Uterus (tissue), 4 donors: Measurements from ENCODE around the gene ASPDH. TPM values are rescaled to one million over a fixed set of nuclear protein-coding genes. Genes with fewer than 3 reads are reported as not detected.

ENCODE experiments used
- DNase-seq, 2 donors: peaks; one replicate each; pipeline ENCODE4 v3.0.0-alpha.2; 2019 to 2020
- H3K27ac ChIP-seq, 2 donors: fragments of 200-600 bp; sonication (generic); 1 replicate in 1 of 2; 2 replicates in 1 of 2; pipeline ENCODE4 v1.5.1; 2016 to 2018
- H3K27me3 ChIP-seq, 2 donors: fragments of 200-600 bp; sonication (generic); one replicate each; pipeline ENCODE4 v1.5.1; 2018 to 2019; ENCODE audit warnings: control low read depth in 1 of 2
- H3K36me3 ChIP-seq, 2 donors: fragments of 200-600 bp; sonication (generic); one replicate each; pipeline ENCODE4 v1.5.1; 2019; ENCODE audit warnings: control low read depth in 1 of 2
- H3K4me1 ChIP-seq, 2 donors: fragments of 200-600 bp; sonication (generic); one replicate each; pipeline ENCODE4 v1.5.1; 2018 to 2019; ENCODE audit warnings: control low read depth in 1 of 2
- H3K4me3 ChIP-seq, 2 donors: fragments of 200-600 bp; sonication (generic); 1 replicate in 1 of 2; 2 replicates in 1 of 2; pipeline ENCODE4 v1.5.1; 2018 to 2019; ENCODE audit warnings: mild to moderate bottlenecking in 1 of 2
- H3K9me3 ChIP-seq, 2 donors: fragments of 200-600 bp; sonication (generic); one replicate each; pipeline ENCODE4 v1.5.1; 2019; ENCODE audit warnings: control low read depth in 1 of 2
- CTCF ChIP-seq, 4 experiments: fragments of 200-600 bp in 2 of 4; fragments of 450-650 bp in 2 of 4; sonication (generic) in 2 of 4; IDR thresholded peaks; one replicate each; pipeline ENCODE4 v1.5.1; 2016 to 2019; ENCODE audit warnings: antibody characterized with exemption in 4 of 4, mild to moderate bottlenecking in 2 of 4, moderate library complexity in 1 of 4
- POLR2A ChIP-seq, 2 donors: fragments of 450-650 bp; IDR thresholded peaks; one replicate each; pipeline ENCODE4 v1.6.1; 2016; ENCODE audit warnings: antibody characterized with exemption in 2 of 2, mild to moderate bottlenecking in 1 of 2, moderate library complexity in 1 of 2
- intact Hi-C: fragments of 100-400 bp; cut with DNase I; formaldehyde crosslinking; loops from one replicate; pipeline ENCODE4 v1.15.1; 2023; ENCODE audit warnings: low total_unique reads
- total RNA-seq, 4 donors: library from RNA; depleted of rRNA in 3 of 4; stranded (reverse); fragments of >200 nt in 3 of 4; gene quantifications; one replicate each; pipeline versions ENCODE4 v1.1.0 to v1.2.4, GENCODE V29; 2014 to 2023
- donor health status: DM: yes; HTN: yes; CAD: no.

The ASPDH gene
- total RNA-seq, 4 donors from 2014 or later = not detected

- H3K27ac ChIP-seq = no peak overlapping the region
- no peaks in the 10 kb centered on the region for H3K36me3 ChIP-seq
- H3K4me3 ChIP-seq = no peak overlapping the region
- H3K4me1 ChIP-seq = peaks cover 0 to 7% of the 10 kb centered on the region in 2 donors
- H3K27me3 ChIP-seq = no peaks in the 10 kb centered on the region
- intact Hi-C loops = no loop called here
- no peak for DNase-seq
- H3K9me3 ChIP-seq = no peaks in the 10 kb centered on the region
- TF ChIP-seq CTCF (IDR thresholded peaks at IDR 0.05) = no peak
- TF ChIP-seq POLR2A (IDR thresholded peaks at IDR 0.05) = no peak
Observed at GRCh38 chr19:50514346-50515167, 844 bp upstream of the ASPDH start.

GRCh38 chr19:50512999-50513745, 541 bp downstream of the ASPDH start:
- H3K4me3 ChIP-seq = no peak overlapping the region
- H3K36me3 ChIP-seq = no peaks in the 10 kb centered on the region
- peaks cover 0 to 7% of the 10 kb centered on the region in 2 donors for H3K4me1 ChIP-seq
- DNase-seq = no peak
- no peak overlapping the region for H3K27ac ChIP-seq
- no peaks in the 10 kb centered on the region for H3K27me3 ChIP-seq
- TF ChIP-seq POLR2A (IDR thresholded peaks at IDR 0.05) (no peak), CTCF (IDR thresholded peaks at IDR 0.05) (no peak)
- no peaks in the 10 kb centered on the region for H3K9me3 ChIP-seq
- intact Hi-C loops = no loop called here

GRCh38 chr19:50512112-50512998, 1.4 kb downstream of the ASPDH start:
- peak overlapping the region in 1 of 2 donors; percentile 85 for H3K27ac ChIP-seq
- no peak for DNase-seq
- intact Hi-C loops = no loop called here

GRCh38 chr19:50511069-50511822, 2.5 kb downstream of the ASPDH start, which contains the start of gene JOSD2:
JOSD2 (minus strand) TSS chr19:50511191; CDS start chr19:50510431, 760 bp downstream.
- TF ChIP-seq POLR2A (IDR thresholded peaks at IDR 0.05) (peak; percentile 34 to 55), CTCF (IDR thresholded peaks at IDR 0.05) (peak in 1 of 4 experiments; percentile 44)
- peak within 1 kb of the TSS; percentile 85 to 88 for H3K27ac ChIP-seq
- peaks cover 0 to 7% of the 10 kb centered on the region in 2 donors for H3K4me1 ChIP-seq
- peak; percentile 97 to 99 for DNase-seq
- intact Hi-C loops = no loop called here
- H3K4me3 ChIP-seq = peak within 1 kb of the TSS; percentile 59 to 97
- H3K9me3 ChIP-seq = no peaks in the 10 kb centered on the region
- H3K27me3 ChIP-seq = no peaks in the 10 kb centered on the region
- no peaks in the 10 kb centered on the region for H3K36me3 ChIP-seq

More at GRCh38 chr19:50512112-50512998, 1.4 kb downstream of the ASPDH start:
- H3K9me3 ChIP-seq = no peaks in the 10 kb centered on the region
- no peak overlapping the region for H3K4me3 ChIP-seq
- peaks cover 0 to 7% of the 10 kb centered on the region in 2 donors for H3K4me1 ChIP-seq
- TF ChIP-seq CTCF (IDR thresholded peaks at IDR 0.05) = no peak
- TF ChIP-seq POLR2A (IDR thresholded peaks at IDR 0.05) = no peak
- H3K27me3 ChIP-seq = no peaks in the 10 kb centered on the region
- no peaks in the 10 kb centered on the region for H3K36me3 ChIP-seq
